BJ (cell line): ENCODE measurements around the gene DHRS3. TPM values are rescaled to one million over a fixed set of nuclear protein-coding genes. Genes with fewer than 3 reads are reported as not detected.
"Not testable (repeated sequence)": the region's sequence is repeated elsewhere in the genome, so short reads cannot be mapped to it uniquely, and the experiment has no call there.

Experiments
- CTCF ChIA-PET: fragments of 350-600 bp; formaldehyde crosslinking; extraction: SDS; loops from one replicate; lab custom pipeline; 2021; ENCODE audit warnings: antibody characterized with exemption, inconsistent platforms; lab: Yijun Ruan, JAX
- POLR2A ChIA-PET: fragments of 300-600 bp; sonication (Branson Sonifier 250); formaldehyde crosslinking; extraction: SDS; loops from one replicate; lab custom pipeline; 2021; ENCODE audit warnings: antibody characterized with exemption; lab: Charles Lee
- DNase-seq: peaks from one replicate; pipeline ENCODE4 v3.0.0-alpha.2; 2011; ENCODE audit warnings: low read depth
- H3K27me3 ChIP-seq: 2 replicates; pipeline ENCODE4 v1.6.0; 2011; ENCODE audit warnings: low read length; ENCODE audit not compliant: control insufficient read depth, insufficient read depth
- H3K36me3 ChIP-seq: 2 replicates; pipeline ENCODE4 v1.5.1; 2011; ENCODE audit warnings: low read length; ENCODE audit not compliant: control insufficient read depth, insufficient read depth
- H3K4me3 ChIP-seq: 2 replicates; pipeline ENCODE4 v1.5.1; 2011; ENCODE audit warnings: low read depth, mild to moderate bottlenecking, control low read depth, low read length
- CTCF ChIP-seq: IDR thresholded peaks from 2 replicates; pipeline ENCODE4 v1.5.1; 2011; ENCODE audit warnings: low read depth, mild to moderate bottlenecking, control low read depth, inconsistent platforms, low read length, moderate library complexity; ENCODE audit not compliant: insufficient read depth
- polyA plus RNA-seq: library from polyadenylated mRNA; depleted of rRNA; stranded (reverse); fragments of >200 nt; gene quantifications from 2 replicates; pipeline ENCODE4 v1.2.3, GENCODE V29; 2011

The DHRS3 gene
- polyA plus RNA-seq, 1 experiment = 224 TPM

GRCh38 chr1:12661606-12662219 is 43.7 kb upstream of the DHRS3 start:
- TF ChIP-seq CTCF = no peak
- POLR2A ChIA-PET = no interaction called here

GRCh38 chr1:12658531-12659453 is 40.8 kb upstream of the DHRS3 start:
- H3K36me3 ChIP-seq = no peaks in the 10 kb centered on the region
- H3K4me3 ChIP-seq = no peak overlapping the region
- TF ChIP-seq CTCF = peak; percentile 91
- ChIA-PET POLR2A (no interaction called here), CTCF (interaction anchor here (0.6 to 9.5 kb wide), 32 partner anchors 9 to 439 kb away, joined by 3 to 83 read pairs (median 4); no protein-coding TSS in a partner anchor)
- DNase-seq = peak; percentile 10
- H3K27me3 ChIP-seq = no peaks in the 10 kb centered on the region; the same call in 1 of the 2 replicates

More at GRCh38 chr1:12661606-12662219, 43.7 kb upstream of the DHRS3 start:
- no peaks in the 10 kb centered on the region for H3K36me3 ChIP-seq
- DNase-seq = no peak
- CTCF ChIA-PET = interaction anchor here (0.7 to 9.5 kb wide), 2 partner anchors 20 to 349 kb away, joined by 3 to 83 read pairs; no protein-coding TSS in a partner anchor
- no peak overlapping the region for H3K4me3 ChIP-seq
- H3K27me3 ChIP-seq = no peaks in the 10 kb centered on the region

GRCh38 chr1:12657885-12658512 is 40.0 kb upstream of the DHRS3 start:
- DNase-seq, H3K27me3 ChIP-seq, H3K36me3 ChIP-seq, POLR2A ChIA-PET, H3K4me3 ChIP-seq: not testable (repeated sequence)
- CTCF ChIA-PET = interaction anchor here (0.7 to 9.5 kb wide), 15 partner anchors 9 to 429 kb away, joined by 3 to 83 read pairs (median 4); no protein-coding TSS in a partner anchor

GRCh38 chr1:12657060-12657884 is 39.3 kb upstream of the DHRS3 start:
- Histone ChIP-seq H3K36me3 (no peaks in the 10 kb centered on the region), H3K27me3 (peaks cover 2% of the 10 kb centered on the region), H3K4me3 (no peak overlapping the region)
- no peak for TF ChIP-seq CTCF
- DNase-seq = no peak
- CTCF ChIA-PET = interaction anchor here (1.0 to 9.5 kb wide), 8 partner anchors 8 to 383 kb away, joined by 3 to 83 read pairs (median 19); no protein-coding TSS in a partner anchor
- POLR2A ChIA-PET = no interaction called here

GRCh38 chr1:12656575-12656974 is 38.6 kb upstream of the DHRS3 start:
- no peak for TF ChIP-seq CTCF
- Histone ChIP-seq H3K27me3 (peaks cover 2% of the 10 kb centered on the region), H3K4me3 (no peak overlapping the region), H3K36me3 (no peaks in the 10 kb centered on the region)
- no peak for DNase-seq
- CTCF ChIA-PET = interaction anchor here (1.0 to 9.5 kb wide), 5 partner anchors 10 to 382 kb away, joined by 3 to 83 read pairs (median 20); no protein-coding TSS in a partner anchor
- POLR2A ChIA-PET = no interaction called here
